Adrenal gland (tissue), 12 donors: ENCODE data around the gene IGFALS. TPM values are rescaled to one million over a fixed set of nuclear protein-coding genes. Genes with fewer than 3 reads are reported as not detected.

Experiments used
- DNase-seq, 7 donors: peaks; one replicate each; pipeline ENCODE4 v3.0.0-alpha.2; 2019 to 2020
- H3K27ac ChIP-seq, 5 donors: fragments of 200-600 bp; sonication (generic) in 4 of 5; 1 replicate in 3 of 5; 2 replicates in 2 of 5; pipeline versions ENCODE4 v1.5.1 to v1.8.0; 2016 to 2020; ENCODE audit warnings: mild to moderate bottlenecking in 1 of 5
- H3K27me3 ChIP-seq: fragments of 200-600 bp; 2 replicates; pipeline ENCODE4 v1.8.0; 2021
- H3K36me3 ChIP-seq, 2 donors: fragments of 200-600 bp; replicated peaks in 1 of 2; 1 replicate in 1 of 2; 2 replicates in 1 of 2; pipeline versions ENCODE4 v1.5.1 to v1.8.0; 2018 to 2022
- H3K4me1 ChIP-seq, 2 donors: fragments of 200-600 bp; replicated peaks in 1 of 2; 1 replicate in 1 of 2; 2 replicates in 1 of 2; pipeline versions ENCODE4 v1.5.1 to v1.8.0; 2018 to 2021
- H3K4me3 ChIP-seq, 4 donors: fragments of 200-600 bp; sonication (generic) in 3 of 4; one replicate each; pipeline ENCODE4 v1.5.1; 2016 to 2018
- H3K9me3 ChIP-seq, 3 donors: fragments of 200-600 bp; sonication (generic) in 1 of 3; replicated peaks in 1 of 3; 1 replicate in 2 of 3; 2 replicates in 1 of 3; pipeline versions ENCODE4 v1.5.1 to v1.8.0; 2016 to 2021
- CTCF ChIP-seq, 6 experiments: fragments of 450-650 bp in 4 of 6; fragments of 200-600 bp in 2 of 6; sonication (generic) in 1 of 6; IDR thresholded peaks; 1 replicate in 5 of 6; 2 replicates in 1 of 6; pipeline versions ENCODE4 v1.5.1 to v1.8.0; 2016 to 2021; ENCODE audit warnings: antibody characterized with exemption in 6 of 6, mild to moderate bottlenecking in 2 of 6, moderate library complexity in 1 of 6
- POLR2A ChIP-seq, 2 donors: fragments of 450-650 bp; IDR thresholded peaks; one replicate each; pipeline ENCODE4 v1.6.1; 2017; ENCODE audit warnings: antibody characterized with exemption in 2 of 2, mild to moderate bottlenecking in 2 of 2, moderate library complexity in 1 of 2
- WGBS, 4 donors: extraction: QIAGEN DNeasy Blood & Tissue Kit in 2 of 4; methylation state at CpG; one replicate each; pipeline versions ENCODE4 v1.1.5 to v1.1.7; 2013 to 2017; 5-methylcytosine and 5-hydroxymethylcytosine counted together
- intact Hi-C, 2 donors: fragments of 100-400 bp; cut with DNase I; formaldehyde crosslinking; loops; one replicate each; pipeline versions ENCODE4 v1.14.1 to v1.15.0; 2022 to 2023
- polyA plus RNA-seq, 3 donors: library from polyadenylated mRNA; stranded (reverse); fragments of 200-250 nt in 2 of 3; fragments of 350-450 nt in 1 of 3; fragmentation: Illumina TruSeq in 1 of 3; extraction: RNeasy Lipid Tissue Mini Kit (QIAGEN cat#74804) in 1 of 3; gene quantifications; one replicate each; pipeline ENCODE4 v1.2.3, GENCODE V29; 2013 to 2014
- total RNA-seq, 9 donors: library from RNA; depleted of rRNA in 4 of 9; stranded (reverse); fragments of >200 nt in 4 of 9; fragments of 120-200 nt in 1 of 9; fragmentation: NEBNext Ultra II Directional in 1 of 9; extraction: Animal tissue kit (Norgen Biotek cat#: 25700) in 1 of 9; gene quantifications; one replicate each; pipeline versions ENCODE4 v1.1.0 to v1.2.4, GENCODE V29; 2013 to 2023
- donor health status: healthy with polysubstance abuse.
- donor health status: Bipolar disorder and iron deficiency.
- donor health status: DM: yes; HTN: yes; CAD: no.
- donor health status: DM: no; HTN: no; CAD: no.
- donor health status: DM: no; HTN: no; CAD: no.
- donor health status: DM: yes; HTN: yes; CAD: no.

Gene IGFALS
- total and polyA plus RNA-seq, 12 donors: 0.11 to 3.9 (median 0.31) TPM; not detected in 2

- intact Hi-C loops: no loop called here
- Histone ChIP-seq H3K27ac (no peak overlapping the region), H3K27me3 (no peaks in the 10 kb centered on the region), H3K9me3 (no peaks in the 10 kb centered on the region), H3K4me1 (no peaks in the 10 kb centered on the region), H3K4me3 (no peak overlapping the region), H3K36me3 (peaks cover 0 to 68% of the 10 kb centered on the region in 2 donors)
- 34 to 62% (median 45%) methylated on average over 9 to 17 of the region's 17 CpGs for WGBS, 4 donors
- TF ChIP-seq POLR2A (IDR thresholded peaks at IDR 0.05) (no peak), CTCF (IDR thresholded peaks at IDR 0.05) (peak in 5 of 6 experiments; percentile 26 to 45 (median 38))
- DNase-seq: peak; percentile 37 to 80 (median 61)
Observed at GRCh38 chr16:1812732-1813163, 19.2 kb upstream of the IGFALS start.

- H3K27ac ChIP-seq: no peak overlapping the region
- no peak overlapping the region for H3K4me3 ChIP-seq
- no peaks in the 10 kb centered on the region for H3K27me3 ChIP-seq
- intact Hi-C loops: no loop called here
- DNase-seq: no peak
- H3K9me3 ChIP-seq: no peaks in the 10 kb centered on the region
- 92 to 95% (median 94%) methylated on average over 7 to 16 of the region's 16 CpGs for WGBS, 4 donors
- no peaks in the 10 kb centered on the region for H3K4me1 ChIP-seq
- H3K36me3 ChIP-seq: peaks cover 0 to 57% of the 10 kb centered on the region in 2 donors
- TF ChIP-seq POLR2A (IDR thresholded peaks at IDR 0.05) (no peak), CTCF (IDR thresholded peaks at IDR 0.05) (no peak)
Observed at GRCh38 chr16:1810536-1810935, 17.0 kb upstream of the IGFALS start.

GRCh38 chr16:1810106-1810505 is 16.6 kb upstream of the IGFALS start:
- H3K9me3 ChIP-seq: no peaks in the 10 kb centered on the region
- intact Hi-C loops: no loop called here
- H3K4me1 ChIP-seq: no peaks in the 10 kb centered on the region
- 93 to 96% (median 95%) methylated on average over 16 of the region's 16 CpGs for WGBS, 4 donors
- no peak overlapping the region for H3K27ac ChIP-seq
- DNase-seq: no peak
- TF ChIP-seq POLR2A (IDR thresholded peaks at IDR 0.05): no peak
- H3K36me3 ChIP-seq: peaks cover 0 to 53% of the 10 kb centered on the region in 2 donors
- H3K27me3 ChIP-seq: no peaks in the 10 kb centered on the region
- no peak overlapping the region for H3K4me3 ChIP-seq

- Histone ChIP-seq H3K4me1 (no peaks in the 10 kb centered on the region), H3K36me3 (peaks cover 0 to 48% of the 10 kb centered on the region in 2 donors), H3K4me3 (no peak overlapping the region), H3K27me3 (no peaks in the 10 kb centered on the region), H3K9me3 (no peaks in the 10 kb centered on the region), H3K27ac (no peak overlapping the region)
- 71 to 83% (median 77%) methylated on average over 7 to 28 of the region's 28 CpGs for WGBS, 4 donors
- DNase-seq: no peak
- TF ChIP-seq POLR2A (IDR thresholded peaks at IDR 0.05) (no peak), CTCF (IDR thresholded peaks at IDR 0.05) (no peak)
- intact Hi-C loops: no loop called here
Observed at GRCh38 chr16:1809281-1809801, 15.8 kb upstream of the IGFALS start.

GRCh38 chr16:1808691-1809090 is 15.2 kb upstream of the IGFALS start:
- intact Hi-C loops: no loop called here
- DNase-seq: no peak
- Histone ChIP-seq H3K4me3 (no peak overlapping the region), H3K4me1 (no peaks in the 10 kb centered on the region), H3K36me3 (peaks cover 0 to 42% of the 10 kb centered on the region in 2 donors), H3K27me3 (no peaks in the 10 kb centered on the region), H3K9me3 (no peaks in the 10 kb centered on the region), H3K27ac (no peak overlapping the region)
- 74 to 84% (median 80%) methylated on average over 7 to 18 of the region's 18 CpGs for WGBS, 4 donors
- no peak for TF ChIP-seq CTCF (IDR thresholded peaks at IDR 0.05)
- no peak for TF ChIP-seq POLR2A (IDR thresholded peaks at IDR 0.05)
